ENCODE results near the gene ELP1.
"Not testable (repeated sequence)": the region's sequence is repeated elsewhere in the genome, so short reads cannot be mapped to it uniquely, and the experiment has no call there.

The ELP1 gene

GRCh38 chr9:108933718-108934322 is at the start of gene ELP1:
TSS of gene ELP1 (minus strand) at chr9:108934124. CDS start at chr9:108931146, 2,978 bp downstream.
- DNase-seq, result peak; percentile 92

GRCh38 chr9:108980893-108981292 is 47.0 kb upstream of the ELP1 start:
- no peak for DNase-seq

GRCh38 chr9:108978205-108978604 is 44.3 kb upstream of the ELP1 start:
- DNase-seq, result no peak

- no peak for DNase-seq
Observed at GRCh38 chr9:108973895-108974294, 40.0 kb upstream of the ELP1 start.

- no peak for DNase-seq
Observed at GRCh38 chr9:108972626-108973209, 38.8 kb upstream of the ELP1 start.

- no peak for DNase-seq
Observed at GRCh38 chr9:108972186-108972585, 38.3 kb upstream of the ELP1 start.

- DNase-seq, result not testable (repeated sequence)
Observed at GRCh38 chr9:108971392-108971791, 37.5 kb upstream of the ELP1 start.

- no peak for DNase-seq
Observed at GRCh38 chr9:108967916-108968315, 34.0 kb upstream of the ELP1 start.

GRCh38 chr9:108963459-108964143 is 29.7 kb upstream of the ELP1 start:
- DNase-seq, result no peak

GRCh38 chr9:108961151-108961550 is 27.2 kb upstream of the ELP1 start:
- DNase-seq, result no peak

GRCh38 chr9:108960331-108960730 is 26.4 kb upstream of the ELP1 start:
- DNase-seq, result no peak

- no peak for DNase-seq
Observed at GRCh38 chr9:108956631-108957026, 22.7 kb upstream of the ELP1 start.

- DNase-seq, result no peak
Observed at GRCh38 chr9:108956022-108956630, 22.2 kb upstream of the ELP1 start.

GRCh38 chr9:108953983-108954574 is 20.2 kb upstream of the ELP1 start:
- DNase-seq, result peak in 1 of 2 donors; percentile 38

- no peak for DNase-seq
Observed at GRCh38 chr9:108951578-108951977, 17.7 kb upstream of the ELP1 start.

- DNase-seq, result no peak
Observed at GRCh38 chr9:108950168-108950567, 16.2 kb upstream of the ELP1 start.

GRCh38 chr9:108939975-108940374 is 6.1 kb upstream of the ELP1 start:
- no peak for DNase-seq

- no peak for DNase-seq
Observed at GRCh38 chr9:108937561-108938305, 3.8 kb upstream of the ELP1 start.

- DNase-seq, result peak; percentile 83 to 87
Observed at GRCh38 chr9:108934323-108934893, 484 bp upstream of the ELP1 start, which contains the start of gene ABITRAM. TSS of gene ABITRAM (plus strand) at chr9:108934400. CDS start at chr9:108934487, 87 bp downstream.

- no peak for DNase-seq
Observed at GRCh38 chr9:108933231-108933717, 650 bp downstream of the ELP1 start.

GRCh38 chr9:108928386-108928785 is 5.5 kb downstream of the ELP1 start:
- no peak for DNase-seq

- no peak for DNase-seq
Observed at GRCh38 chr9:108924466-108924865, 9.5 kb downstream of the ELP1 start.

Data from CD4-positive, alpha-beta T cell treated with Interleukin-1 beta for 1 hour (primary cell).